ENCODE data around the gene CACNA1H.

CACNA1H gene

GRCh38 chr16:1162701-1163566 lies 10.0 kb downstream of the CACNA1H start:
- no peak for FAIRE-seq

GRCh38 chr16:1163567-1164055 lies 10.7 kb downstream of the CACNA1H start:
- DNase-seq (ENCODE audit: insufficient read length, low spot score) (no peak), FAIRE-seq (no peak)
- TF ChIP-seq CTCF (IDR thresholded peaks at IDR 0.05; ENCODE audit: insufficient read depth, missing control alignments) = no peak

More at GRCh38 chr16:1162701-1163566, 10.0 kb downstream of the CACNA1H start:
- DNase-seq (ENCODE audit: insufficient read length, low spot score) = no peak
- no peak for TF ChIP-seq CTCF (IDR thresholded peaks at IDR 0.05; ENCODE audit: insufficient read depth, missing control alignments)

- TF ChIP-seq CTCF (IDR thresholded peaks at IDR 0.05; ENCODE audit: insufficient read depth, missing control alignments) = no peak
- no peak for DNase-seq (ENCODE audit: insufficient read length, low spot score)
- FAIRE-seq = no peak
These were observed 11.5 kb downstream of the CACNA1H start for GRCh38 chr16:1164382-1164781.

- DNase-seq (ENCODE audit: insufficient read length, low spot score) (no peak), FAIRE-seq (no peak)
- TF ChIP-seq CTCF (IDR thresholded peaks at IDR 0.05; ENCODE audit: insufficient read depth, missing control alignments) = no peak
These were observed 12.1 kb downstream of the CACNA1H start for GRCh38 chr16:1164975-1165374.

- no peak for DNase-seq (ENCODE audit: insufficient read length, low spot score)
- no peak for TF ChIP-seq CTCF (IDR thresholded peaks at IDR 0.05; ENCODE audit: insufficient read depth, missing control alignments)
- FAIRE-seq = no peak
These were observed 12.6 kb downstream of the CACNA1H start for GRCh38 chr16:1165511-1165910.

- DNase-seq (ENCODE audit: insufficient read length, low spot score) (peak; percentile 88), FAIRE-seq (no peak)
- no peak for TF ChIP-seq CTCF (IDR thresholded peaks at IDR 0.05; ENCODE audit: insufficient read depth, missing control alignments)
These were observed 14.6 kb downstream of the CACNA1H start for GRCh38 chr16:1167276-1168107.

Measured in D721Med (cell line).